ENCODE measurements around the gene RABL3.
"Not testable (repeated sequence)": the region's sequence is repeated elsewhere in the genome, so short reads cannot be mapped to it uniquely, and the experiment has no call there.

RABL3 gene

DNA sequence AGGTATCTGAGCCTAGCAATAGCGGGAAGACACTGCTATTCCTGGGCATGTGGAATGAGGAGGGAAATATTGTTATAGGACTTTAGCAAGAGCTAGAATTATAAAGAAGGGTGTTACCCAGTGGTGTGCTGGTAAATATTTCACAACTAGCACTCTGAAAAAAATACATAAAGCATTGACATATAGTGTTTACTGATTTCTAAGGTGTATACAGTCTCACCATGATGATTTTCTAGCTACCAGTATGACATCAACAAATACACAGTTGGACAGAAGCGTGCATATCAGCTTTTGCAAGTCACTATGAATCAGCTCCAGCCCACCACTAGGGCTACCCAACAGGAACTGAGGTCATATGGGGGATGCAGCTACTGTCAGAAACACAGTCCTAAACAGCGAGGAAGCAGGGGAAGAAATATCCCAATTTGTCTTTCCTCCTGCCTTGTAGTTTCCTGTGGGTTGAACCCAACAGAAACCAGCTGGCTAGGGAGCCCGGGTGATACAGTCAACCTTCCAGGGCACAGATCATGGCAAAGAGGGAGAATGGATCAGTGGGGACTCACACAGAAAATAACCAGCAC is 99.9 kb downstream of the RABL3 start:
- Histone ChIP-seq H3K9me3 (ENCODE audit: low read depth, low read length) (no peaks in the 10 kb centered on the region), H3K4me3 (no peak overlapping the region), H3K9ac (ENCODE audit: insufficient read length) (no peak overlapping the region), H3K36me3 (ENCODE audit: insufficient read depth, low read length) (no peaks in the 10 kb centered on the region), H3K27ac (no peak overlapping the region)
- no peak for TF ChIP-seq POLR2AphosphoS5 (IDR thresholded peaks at IDR 0.05; ENCODE audit: borderline replicate concordance, low read depth, low read length)
- no peak for TF ChIP-seq EZH2 (IDR thresholded peaks at IDR 0.05)
- no peak for TF ChIP-seq FOXP2 (optimal IDR thresholded peaks at IDR 0.05; ENCODE audit: control extremely low read depth, extremely low read length, insufficient read depth)
- DNase-seq (ENCODE audit: low read depth, low spot score): no peak

DNA sequence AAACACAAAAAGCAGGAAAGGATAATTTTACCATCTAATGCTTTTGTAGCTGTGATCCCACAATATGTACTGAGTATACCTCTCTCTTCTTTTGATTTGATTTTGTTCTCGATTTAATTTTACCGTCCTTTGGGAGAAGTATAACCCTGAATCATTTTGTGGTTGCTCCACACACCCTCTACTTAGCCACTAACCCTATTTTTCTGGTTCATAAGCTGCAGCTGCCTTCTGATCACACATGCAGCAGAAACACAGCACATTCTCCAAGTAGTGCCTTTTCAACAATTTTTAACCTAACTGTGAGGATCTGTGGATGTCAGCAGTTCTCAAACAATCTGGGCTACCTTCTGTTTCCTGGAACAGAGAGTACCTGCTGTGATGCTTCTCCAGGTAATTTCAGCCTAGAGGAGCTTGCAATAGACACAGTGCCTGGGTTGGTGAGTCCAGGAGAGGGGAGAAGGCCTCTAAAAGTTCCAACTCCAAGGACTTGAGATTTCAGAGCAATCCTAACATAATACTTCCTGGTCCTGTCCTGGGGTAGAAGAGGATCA is 100.5 kb downstream of the RABL3 start:
- no peak overlapping the region for H3K9ac ChIP-seq (ENCODE audit: insufficient read length)
- TF ChIP-seq EZH2 (IDR thresholded peaks at IDR 0.05) (no peak), POLR2AphosphoS5 (IDR thresholded peaks at IDR 0.05; ENCODE audit: borderline replicate concordance, low read depth, low read length) (no peak), FOXP2 (optimal IDR thresholded peaks at IDR 0.05; ENCODE audit: control extremely low read depth, extremely low read length, insufficient read depth) (no peak)
- H3K4me3 ChIP-seq: no peak overlapping the region
- H3K9me3 ChIP-seq (ENCODE audit: low read depth, low read length): no peaks in the 10 kb centered on the region
- no peak overlapping the region for H3K27ac ChIP-seq
- no peak for DNase-seq (ENCODE audit: low read depth, low spot score)
- no peaks in the 10 kb centered on the region for H3K36me3 ChIP-seq (ENCODE audit: insufficient read depth, low read length)

DNA sequence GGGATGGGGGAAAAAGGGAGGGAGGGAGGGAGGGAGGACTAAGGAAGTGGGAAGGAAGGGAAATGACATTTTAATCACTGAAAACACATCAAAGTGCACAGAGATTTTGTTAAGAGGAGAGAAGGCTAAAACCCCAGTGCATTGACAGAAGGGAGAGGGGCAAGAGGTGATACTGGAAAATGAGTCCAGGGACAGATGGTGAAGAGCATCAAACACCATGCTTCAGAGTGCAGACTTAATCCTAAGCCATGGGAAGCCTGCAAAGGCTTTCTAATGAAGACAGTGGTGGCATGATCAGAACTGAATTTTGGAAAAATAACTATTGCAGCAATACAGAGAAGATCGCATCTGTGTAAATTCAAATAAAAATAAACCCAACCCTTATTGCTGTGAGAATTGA is 102.1 kb downstream of the RABL3 start:
- H3K27ac ChIP-seq: no peak overlapping the region
- H3K36me3 ChIP-seq (ENCODE audit: insufficient read depth, low read length): no peaks in the 10 kb centered on the region
- no peaks in the 10 kb centered on the region for H3K9me3 ChIP-seq (ENCODE audit: low read depth, low read length)
- H3K4me3 ChIP-seq: no peak overlapping the region
- TF ChIP-seq FOXP2 (optimal IDR thresholded peaks at IDR 0.05; ENCODE audit: control extremely low read depth, extremely low read length, insufficient read depth): no peak
- no peak for TF ChIP-seq POLR2AphosphoS5 (IDR thresholded peaks at IDR 0.05; ENCODE audit: borderline replicate concordance, low read depth, low read length)
- no peak for TF ChIP-seq EZH2 (IDR thresholded peaks at IDR 0.05)
- no peak for DNase-seq (ENCODE audit: low read depth, low spot score)
- no peak overlapping the region for H3K9ac ChIP-seq (ENCODE audit: insufficient read length)

DNA sequence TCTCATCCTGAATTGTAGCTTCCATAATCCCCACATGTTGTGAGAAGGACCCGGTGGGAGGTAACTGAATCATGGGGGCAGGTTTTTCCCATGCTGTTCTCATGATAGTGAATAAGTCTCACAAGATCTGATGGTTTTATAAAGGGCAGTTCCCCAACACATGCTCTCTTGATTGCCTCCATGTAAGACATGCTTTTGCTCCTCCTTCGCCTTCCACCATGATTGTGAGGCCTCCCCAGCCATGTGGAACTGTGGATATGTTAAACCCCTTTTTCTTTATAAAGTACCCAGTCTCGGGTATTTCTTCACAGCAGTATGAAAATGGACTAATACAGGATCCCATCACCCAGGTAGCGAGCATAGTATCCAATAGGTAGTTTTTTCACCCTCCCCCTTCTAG is 103.5 kb downstream of the RABL3 start:
- DNase-seq (ENCODE audit: low read depth, low spot score); H3K27ac ChIP-seq; H3K9me3 ChIP-seq (ENCODE audit: low read depth, low read length); H3K4me3 ChIP-seq; H3K36me3 ChIP-seq (ENCODE audit: insufficient read depth, low read length); H3K9ac ChIP-seq (ENCODE audit: insufficient read length): not testable (repeated sequence)

DNA sequence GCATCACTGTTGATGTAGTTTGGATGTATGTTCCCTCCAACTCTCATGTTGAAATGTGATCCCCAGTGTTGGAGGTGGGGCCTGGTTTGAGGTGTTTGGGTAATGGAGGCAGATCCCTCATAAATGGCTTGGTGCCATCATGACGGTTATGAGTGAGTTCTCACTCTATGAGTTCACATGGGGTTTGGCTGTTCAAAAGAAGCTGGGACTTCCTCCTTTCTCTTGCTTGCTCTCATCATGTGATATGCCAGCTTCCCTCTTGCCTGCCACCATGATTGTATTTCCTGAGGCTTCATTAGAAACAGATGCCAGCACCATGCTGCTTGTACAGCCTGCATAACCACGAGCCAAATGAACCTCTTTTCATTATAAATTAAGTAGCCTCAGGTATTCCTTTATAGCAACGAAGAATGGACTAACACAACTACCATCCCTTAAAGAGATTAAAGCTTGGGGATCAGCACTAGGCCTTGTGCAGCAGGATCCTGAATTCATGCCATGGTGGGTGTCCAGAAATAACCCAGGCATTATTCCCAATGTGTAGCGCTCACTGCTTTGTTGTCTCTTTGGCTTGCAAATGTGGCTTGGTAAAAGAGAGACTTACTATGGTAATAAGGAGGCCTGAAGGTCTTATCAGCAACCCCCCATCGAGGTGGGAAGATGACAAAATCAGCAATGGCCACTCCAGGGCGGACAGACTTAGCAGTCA is 104.3 kb downstream of the RABL3 start:
- TF ChIP-seq FOXP2 (optimal IDR thresholded peaks at IDR 0.05; ENCODE audit: control extremely low read depth, extremely low read length, insufficient read depth) (no peak), EZH2 (IDR thresholded peaks at IDR 0.05) (no peak), POLR2AphosphoS5 (IDR thresholded peaks at IDR 0.05; ENCODE audit: borderline replicate concordance, low read depth, low read length) (no peak)
- DNase-seq (ENCODE audit: low read depth, low spot score): no peak
- Histone ChIP-seq H3K9ac (ENCODE audit: insufficient read length) (no peak overlapping the region), H3K27ac (peak overlapping the region; percentile 40; the same call in 1 of the 2 replicates), H3K4me3 (no peak overlapping the region), H3K9me3 (ENCODE audit: low read depth, low read length) (no peaks in the 10 kb centered on the region), H3K36me3 (ENCODE audit: insufficient read depth, low read length) (no peaks in the 10 kb centered on the region)

DNA sequence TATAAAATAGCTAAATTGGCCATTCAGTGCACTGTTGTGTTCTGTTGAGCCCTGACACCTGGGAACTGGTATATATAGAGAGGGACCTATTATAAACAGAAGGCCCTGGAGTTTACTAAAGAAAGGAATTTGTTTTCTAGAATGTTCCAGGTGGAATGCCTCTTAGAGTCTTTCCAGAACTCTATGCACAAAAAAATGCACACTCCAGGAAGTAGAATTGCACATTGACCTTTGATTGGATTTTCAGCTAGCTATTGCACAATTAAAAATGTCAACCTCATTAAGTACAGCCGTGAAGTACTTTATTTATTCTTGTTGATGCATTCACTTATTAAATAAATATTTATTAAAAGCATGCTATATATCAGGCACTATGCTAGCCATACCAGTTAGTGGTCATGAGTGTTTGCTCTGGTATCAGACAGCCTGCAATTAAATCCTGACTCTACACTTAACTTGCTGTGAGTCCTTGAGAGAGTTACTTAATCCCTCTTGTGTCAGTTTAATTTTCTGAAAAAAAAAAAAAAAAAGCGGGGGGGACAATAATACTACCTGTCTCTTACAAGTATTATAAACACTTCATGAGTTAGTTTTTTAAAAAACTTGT is 105.4 kb downstream of the RABL3 start:
- no peaks in the 10 kb centered on the region for H3K9me3 ChIP-seq (ENCODE audit: low read depth, low read length)
- TF ChIP-seq FOXP2 (optimal IDR thresholded peaks at IDR 0.05; ENCODE audit: control extremely low read depth, extremely low read length, insufficient read depth): no peak
- H3K9ac ChIP-seq (ENCODE audit: insufficient read length): no peak overlapping the region
- no peak for DNase-seq (ENCODE audit: low read depth, low spot score)
- H3K27ac ChIP-seq: no peak overlapping the region
- no peak overlapping the region for H3K4me3 ChIP-seq
- H3K36me3 ChIP-seq (ENCODE audit: insufficient read depth, low read length): no peaks in the 10 kb centered on the region
